ENCODE data around the gene GAD1. TPM values are rescaled to one million over a fixed set of nuclear protein-coding genes. Genes with fewer than 3 reads are reported as not detected.

GAD1 gene
- total and polyA plus RNA-seq, 7 donors: 0.06 TPM; not detected in 6

DNA sequence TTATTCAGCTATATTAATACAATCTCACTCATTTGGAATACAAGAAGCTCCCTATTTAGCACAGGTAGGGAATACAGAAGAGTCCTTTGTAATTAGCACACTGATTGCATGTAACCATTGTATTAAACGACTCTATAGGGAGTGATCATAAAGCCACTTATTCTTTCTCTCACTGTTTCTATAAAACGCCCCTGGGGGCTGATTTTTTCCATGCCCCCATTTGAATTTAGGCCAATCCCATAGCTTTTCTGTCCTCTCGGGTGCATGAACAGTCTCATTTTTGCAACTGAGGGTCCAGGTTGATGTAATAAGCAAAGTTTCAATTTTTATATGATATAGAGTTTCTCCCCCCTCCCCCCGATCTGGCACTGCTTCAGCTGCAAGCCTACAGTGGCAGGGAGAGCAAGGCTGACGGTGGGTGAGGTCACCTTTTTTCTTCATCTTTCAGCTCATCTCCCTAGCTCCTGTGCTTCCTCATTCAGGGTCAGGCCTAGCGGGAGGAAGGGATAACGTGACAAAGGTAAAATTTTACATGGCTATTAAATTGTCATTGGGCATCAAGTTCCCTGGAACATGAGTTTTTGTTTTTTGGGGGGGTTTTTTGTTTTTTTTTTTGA, 45.7 kb downstream of the GAD1 start:
- no peaks in the 10 kb centered on the region for H3K27me3 ChIP-seq (ENCODE audit: insufficient read depth in 3 of 3, low read length in 2 of 3)
- H3K36me3 ChIP-seq (ENCODE audit: insufficient read depth in 1 of 2, low read depth in 1 of 2): no peaks in the 10 kb centered on the region
- WGBS, 3 donors: 67 to 74% (median 68%) methylated on average over 7 of the region's 7 CpGs
- DNase-seq (no peak), ATAC-seq (no peak)
- H3K9me3 ChIP-seq: no peaks in the 10 kb centered on the region
- TF ChIP-seq, protein P1, sequence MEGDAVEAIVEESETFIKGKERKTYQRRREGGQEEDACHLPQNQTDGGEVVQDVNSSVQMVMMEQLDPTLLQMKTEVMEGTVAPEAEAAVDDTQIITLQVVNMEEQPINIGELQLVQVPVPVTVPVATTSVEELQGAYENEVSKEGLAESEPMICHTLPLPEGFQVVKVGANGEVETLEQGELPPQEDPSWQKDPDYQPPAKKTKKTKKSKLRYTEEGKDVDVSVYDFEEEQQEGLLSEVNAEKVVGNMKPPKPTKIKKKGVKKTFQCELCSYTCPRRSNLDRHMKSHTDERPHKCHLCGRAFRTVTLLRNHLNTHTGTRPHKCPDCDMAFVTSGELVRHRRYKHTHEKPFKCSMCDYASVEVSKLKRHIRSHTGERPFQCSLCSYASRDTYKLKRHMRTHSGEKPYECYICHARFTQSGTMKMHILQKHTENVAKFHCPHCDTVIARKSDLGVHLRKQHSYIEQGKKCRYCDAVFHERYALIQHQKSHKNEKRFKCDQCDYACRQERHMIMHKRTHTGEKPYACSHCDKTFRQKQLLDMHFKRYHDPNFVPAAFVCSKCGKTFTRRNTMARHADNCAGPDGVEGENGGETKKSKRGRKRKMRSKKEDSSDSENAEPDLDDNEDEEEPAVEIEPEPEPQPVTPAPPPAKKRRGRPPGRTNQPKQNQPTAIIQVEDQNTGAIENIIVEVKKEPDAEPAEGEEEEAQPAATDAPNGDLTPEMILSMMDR (IDR thresholded peaks at IDR 0.05): no peak
- H3K27ac ChIP-seq: no peak overlapping the region
- H3K4me3 ChIP-seq: no peak overlapping the region
- H3K4me1 ChIP-seq: no peaks in the 10 kb centered on the region
- intact Hi-C loops (cut with DNase I): no loop called here

DNA sequence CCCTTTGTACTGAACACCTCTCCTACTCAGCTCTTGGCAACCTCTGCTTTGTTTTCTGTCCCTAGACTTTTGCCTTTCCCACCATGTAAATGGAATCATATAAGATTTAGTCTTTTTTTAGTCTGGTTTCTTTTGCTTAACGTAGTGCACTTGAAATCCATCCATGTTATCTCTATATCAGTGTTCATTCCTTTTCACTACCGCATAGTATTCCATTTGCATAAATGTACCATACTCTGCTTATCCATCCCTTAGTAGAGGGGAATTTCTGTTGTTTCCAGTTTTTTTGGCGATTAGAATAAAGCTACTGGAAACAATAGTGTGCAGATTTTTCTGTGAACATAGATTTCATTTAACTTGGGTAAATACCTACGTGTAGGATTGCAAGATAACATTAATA, 46.4 kb downstream of the GAD1 start:
- no peaks in the 10 kb centered on the region for H3K27me3 ChIP-seq (ENCODE audit: insufficient read depth in 3 of 3, low read length in 2 of 3)
- ATAC-seq (no peak), DNase-seq (no peak)
- 87 to 93% (median 89%) methylated on average over 4 of the region's 4 CpGs for WGBS, 3 donors
- intact Hi-C loops (cut with DNase I): no loop called here
- no peaks in the 10 kb centered on the region for H3K9me3 ChIP-seq
- H3K27ac ChIP-seq: no peak overlapping the region
- H3K36me3 ChIP-seq (ENCODE audit: insufficient read depth in 1 of 2, low read depth in 1 of 2): no peaks in the 10 kb centered on the region
- no peak overlapping the region for H3K4me3 ChIP-seq
- H3K4me1 ChIP-seq: no peaks in the 10 kb centered on the region
- TF ChIP-seq, protein P1 (IDR thresholded peaks at IDR 0.05): no peak

DNA sequence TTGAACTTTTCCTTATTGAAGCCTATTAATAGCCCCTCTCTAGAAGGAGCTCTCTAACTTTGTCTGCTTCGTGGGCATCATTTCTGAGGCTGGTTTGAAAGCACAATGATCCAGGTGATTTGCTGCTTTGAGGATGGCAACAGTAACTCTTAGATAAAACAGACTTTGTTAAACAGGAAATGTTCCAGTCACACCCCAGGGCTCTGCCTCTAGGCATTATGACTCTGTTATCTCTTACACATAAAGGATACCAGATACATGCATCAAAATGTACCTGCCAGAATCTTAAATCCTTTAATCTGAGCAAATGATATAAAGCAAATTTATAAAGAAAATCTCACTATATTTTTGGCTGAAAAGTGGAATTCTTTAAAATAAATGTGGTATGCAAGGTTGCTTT, 52.3 kb downstream of the GAD1 start:
- TF ChIP-seq, protein P1 (IDR thresholded peaks at IDR 0.05): no peak
- DNase-seq (no peak), ATAC-seq (no peak)
- 60 to 78% (median 67%) methylated on average over 1 of the region's 1 CpG for WGBS, 3 donors
- no peaks in the 10 kb centered on the region for H3K9me3 ChIP-seq
- no peaks in the 10 kb centered on the region for H3K36me3 ChIP-seq (ENCODE audit: insufficient read depth in 1 of 2, low read depth in 1 of 2)
- H3K27me3 ChIP-seq (ENCODE audit: insufficient read depth in 3 of 3, low read length in 2 of 3): no peaks in the 10 kb centered on the region
- no peak overlapping the region for H3K27ac ChIP-seq
- H3K4me1 ChIP-seq: peaks cover 4% of the 10 kb centered on the region
- intact Hi-C loops (cut with DNase I): no loop called here
- no peak overlapping the region for H3K4me3 ChIP-seq

DNA sequence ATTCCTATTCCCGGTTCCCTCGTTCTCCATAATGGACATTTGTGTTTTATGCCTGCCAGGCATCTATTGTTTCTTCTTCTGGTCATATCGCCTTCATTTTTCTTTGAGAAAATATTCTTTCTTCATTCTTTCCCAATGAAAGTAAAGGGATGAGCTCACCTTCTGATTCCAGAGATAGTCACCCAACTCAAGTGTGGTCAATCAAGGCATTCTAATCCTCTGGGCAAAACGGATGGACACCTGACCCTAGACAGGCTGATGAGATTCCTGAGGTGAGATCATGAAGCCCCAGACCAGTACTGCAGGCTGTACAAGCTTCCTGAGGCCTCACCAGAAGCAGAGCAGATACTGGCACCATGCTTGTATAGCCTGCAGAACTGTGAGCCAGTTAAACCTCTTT, 52.8 kb downstream of the GAD1 start:
- no peaks in the 10 kb centered on the region for H3K9me3 ChIP-seq
- H3K27ac ChIP-seq: no peak overlapping the region
- H3K4me1 ChIP-seq: peaks cover 4% of the 10 kb centered on the region
- no peaks in the 10 kb centered on the region for H3K36me3 ChIP-seq (ENCODE audit: insufficient read depth in 1 of 2, low read depth in 1 of 2)
- no peaks in the 10 kb centered on the region for H3K27me3 ChIP-seq (ENCODE audit: insufficient read depth in 3 of 3, low read length in 2 of 3)
- ATAC-seq: no peak
- no peak for DNase-seq
- H3K4me3 ChIP-seq: no peak overlapping the region
- TF ChIP-seq, protein P1 (IDR thresholded peaks at IDR 0.05): no peak
- 90 to 92% (median 90%) methylated on average over 4 of the region's 4 CpGs for WGBS, 3 donors
- intact Hi-C loops (cut with DNase I): no loop called here
